K562 (cell line): ENCODE data around the gene CLSTN1. TPM values are rescaled to one million over a fixed set of nuclear protein-coding genes. Genes with fewer than 3 reads are reported as not detected.

ENCODE experiments used
- ATF1 ChIP-seq, 2 experiments: fragments of 450-650 bp in 1 of 2; IDR thresholded peaks; 2 replicates each; pipeline ENCODE4 v1.6.1; 2016; ENCODE audit warnings: missing compliant biosample characterization in 1 of 2, missing genetic modification characterization in 1 of 2
- ESRRB ChIP-seq: fragments of 250-450 bp; sonication (Bioruptor Pico); IDR thresholded peaks from 2 replicates; pipeline ENCODE4 v1.5.0; 2020; ENCODE audit warnings: mild to moderate bottlenecking, moderate library complexity, borderline replicate concordance
- FUS ChIP-seq: fragments of 200-400 bp; formaldehyde crosslinking; optimal IDR thresholded peaks from 2 replicates; pipeline ENCODE3; 2017; ENCODE audit warnings: low read depth, low read length
- GABPB1 ChIP-seq: sonication (generic); formaldehyde crosslinking; IDR thresholded peaks from 2 replicates; pipeline ENCODE4 v1.8.0; 2022; ENCODE audit warnings: mild to moderate bottlenecking, missing genetic modification reagents
- HMGN3 ChIP-seq: IDR thresholded peaks from 2 replicates; pipeline ENCODE4 v1.6.1; 2011; ENCODE audit warnings: borderline replicate concordance, low read depth, mild to moderate bottlenecking, mixed read lengths, low read length; ENCODE audit not compliant: insufficient read length; ENCODE audit errors: extremely low read depth
- JUN ChIP-seq, 2 experiments: sonication (generic) in 1 of 2; formaldehyde crosslinking in 1 of 2; IDR thresholded peaks; 2 replicates each; pipeline versions ENCODE4 v1.6.1 to v1.8.0; 2012 to 2022; ENCODE audit warnings: borderline replicate concordance in 2 of 2, mild to moderate bottlenecking in 2 of 2, improper control_type of control experiment in 1 of 2, low read depth in 1 of 2, low read length in 1 of 2, missing genetic modification reagents in 1 of 2
- L3MBTL2 ChIP-seq: fragments of 450-650 bp; IDR thresholded peaks from 2 replicates; pipeline ENCODE4 v1.6.1; 2016; ENCODE audit warnings: mild to moderate bottlenecking, moderate library complexity
- NEUROD1 ChIP-seq: fragments of 150-350 bp; IDR thresholded peaks from 2 replicates; pipeline ENCODE4 v1.6.1; 2014; ENCODE audit warnings: borderline replicate concordance, low read length, low read depth; ENCODE audit not compliant: partially characterized antibody
- NRF1 ChIP-seq, 2 experiments: fragments of 450-650 bp; IDR thresholded peaks in 1 of 2; conservative IDR thresholded peaks in 1 of 2; 2 replicates each; pipeline ENCODE4 v1.6.1; 2014; ENCODE audit warnings: mild to moderate bottlenecking in 2 of 2
- PHF8 ChIP-seq: fragments of 200-600 bp; sonication (generic); IDR thresholded peaks from 2 replicates; pipeline ENCODE4 v1.6.1; 2012; ENCODE audit warnings: mixed run types, mild to moderate bottlenecking, inconsistent platforms, low read length, moderate library complexity, borderline replicate concordance
- POLR2G ChIP-seq: fragments of 200-400 bp; formaldehyde crosslinking; IDR thresholded peaks from 2 replicates; pipeline ENCODE4 v1.6.1; 2017; ENCODE audit warnings: low read depth, mild to moderate bottlenecking, antibody characterized with exemption, low read length, moderate library complexity
- PRMT5 ChIP-seq: sonication (generic); formaldehyde crosslinking; IDR thresholded peaks from 2 replicates; pipeline ENCODE4 v1.5.0; 2020; ENCODE audit warnings: missing genetic modification reagents
- RCOR1 ChIP-seq, 2 experiments: IDR thresholded peaks; 2 replicates each; pipeline ENCODE4 v1.6.1; 2012; ENCODE audit warnings: low read depth in 2 of 2, low read length in 2 of 2, borderline replicate concordance in 1 of 2, improper control_type of control experiment in 1 of 2
- SIN3A ChIP-seq, 2 experiments: fragments of 150-350 bp in 1 of 2; IDR thresholded peaks; 2 replicates each; pipeline ENCODE4 v1.6.1; 2011 to 2016; ENCODE audit warnings: borderline replicate concordance in 2 of 2, low read depth in 2 of 2, low read length in 2 of 2, mild to moderate bottlenecking in 2 of 2, moderate library complexity in 2 of 2; ENCODE audit not compliant: control insufficient read depth in 1 of 2
- TBP ChIP-seq: optimal IDR thresholded peaks from 2 replicates; pipeline ENCODE3; 2011; ENCODE audit warnings: low read depth, low read length, improper control_type of control experiment
- TOE1 ChIP-seq, 2 experiments: fragments of 450-650 bp in 1 of 2; sonication (generic) in 1 of 2; formaldehyde crosslinking in 1 of 2; IDR thresholded peaks; 2 replicates each; pipeline versions ENCODE4 v1.7.1 to v1.8.0; 2016 to 2022; ENCODE audit warnings: borderline replicate concordance in 2 of 2, mild to moderate bottlenecking in 2 of 2, antibody characterized with exemption in 1 of 2, inconsistent platforms in 1 of 2, low read depth in 1 of 2, missing genetic modification reagents in 1 of 2, moderate library complexity in 1 of 2
- YY1 ChIP-seq, 3 experiments: IDR thresholded peaks; 2 replicates each; pipeline ENCODE4 v1.6.1; 2011; ENCODE audit warnings: low read length in 2 of 3, mild to moderate bottlenecking in 2 of 3, moderate library complexity in 2 of 3, borderline replicate concordance in 1 of 3, control low read depth in 1 of 3, low read depth in 1 of 3; ENCODE audit not compliant: insufficient read depth in 3 of 3, insufficient replicate concordance in 2 of 3, control insufficient read depth in 1 of 3, insufficient read length in 1 of 3; ENCODE audit errors: extremely low read depth in 1 of 3
- ZBTB1 ChIP-seq: sonication (generic); formaldehyde crosslinking; IDR thresholded peaks from 2 replicates; pipeline ENCODE4 v1.8.1; 2023; ENCODE audit warnings: missing genetic modification reagents, low read depth, mild to moderate bottlenecking, borderline replicate concordance
- ZNF197 ChIP-seq: fragments of 200-800 bp; sonication (Bioruptor generic); IDR thresholded peaks from 2 replicates; pipeline ENCODE4 v1.6.1; 2016; ENCODE audit warnings: low read depth, missing genetic modification characterization, missing compliant biosample characterization
- polyA plus RNA-seq, 8 experiments: library from polyadenylated mRNA; depleted of rRNA in 4 of 8; stranded (reverse) in 5 of 8; unstranded in 3 of 8; fragments of >200 nt; fragmentation: Nextera tagmentation in 2 of 8; fragmentation: Illumina TruSeq in 1 of 8; extraction: Ambion mirVana in 2 of 8; extraction: Trizol in 1 of 8; gene quantifications; 2 replicates each; pipeline versions ENCODE4 v1.2.1 to v1.2.3, GENCODE V29; 2011 to 2014; ENCODE audit warnings: inconsistent platforms in 1 of 8, missing spikeins in 1 of 8
- total RNA-seq, 7 experiments: library from RNA; depleted of rRNA in 6 of 7; stranded (reverse); fragments of >200 nt in 6 of 7; fragmentation: Illumina TruSeq in 2 of 7; extraction: Trizol in 2 of 7; gene quantifications; 2 replicates each; pipeline versions ENCODE4 v1.2.1 to v1.2.3, GENCODE V29; 2011 to 2021; ENCODE audit warnings: low replicate concordance in 1 of 7
- TF ChIP-seq, protein P1 (sequence below): sonication (generic); formaldehyde crosslinking; IDR thresholded peaks from 2 replicates; pipeline ENCODE4 v1.8.0; 2022; ENCODE audit warnings: mild to moderate bottlenecking, missing genetic modification reagents
- TF ChIP-seq, protein P2 (sequence below): conservative IDR thresholded peaks from 2 replicates; pipeline ENCODE4 v1.6.1; 2011; ENCODE audit warnings: low read depth, mild to moderate bottlenecking, low read length; ENCODE audit not compliant: control insufficient read depth

The CLSTN1 gene
- total and polyA plus RNA-seq, 9 of the 15 experiments (the other 6 are each of a cell fraction or from before 2014, with no cell fraction given): 1.1 to 32.5 (median 13.3) TPM

DNA sequence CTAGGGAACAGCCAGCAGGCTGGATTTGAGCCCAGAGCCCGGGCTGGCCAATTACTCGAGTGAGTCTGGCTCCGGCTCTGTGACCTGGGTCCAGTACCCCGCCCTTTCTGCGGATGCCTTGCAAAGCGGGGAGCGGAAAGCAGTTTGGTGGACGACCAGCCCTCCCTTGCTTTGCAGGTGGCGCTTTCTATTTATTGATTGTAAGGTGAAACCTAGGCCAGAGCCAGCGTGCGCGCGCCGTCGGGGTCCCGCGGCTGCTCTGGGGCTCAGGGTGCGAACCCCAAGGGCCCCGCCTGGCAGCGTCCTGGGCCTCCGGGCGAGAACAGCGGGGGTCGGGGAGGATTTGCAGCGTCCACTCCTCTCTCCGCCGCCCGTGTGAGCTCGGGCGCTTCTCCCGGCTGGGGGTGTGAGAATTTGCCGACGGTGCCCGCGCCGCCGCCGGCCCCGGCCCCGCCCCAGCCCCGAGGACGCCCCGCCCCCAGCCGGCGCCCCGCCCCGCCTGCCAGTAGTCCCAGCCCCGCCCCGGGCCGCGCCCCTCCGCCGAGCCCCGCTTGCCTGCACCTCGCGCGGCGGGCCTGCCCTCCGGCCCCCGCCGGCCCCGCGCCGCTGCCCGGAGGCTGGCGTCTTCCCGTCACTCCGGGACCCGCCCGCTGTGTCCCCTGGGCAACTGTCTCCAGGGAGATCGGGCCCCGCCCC, 134.6 kb downstream of the CLSTN1 start (continued):
- peak; percentile 49; the same call in 1 of the 2 replicates for TF ChIP-seq L3MBTL2
- TF ChIP-seq GABPB1 (CRISPR knock-in tag): peak; percentile 62
- peak in 2 of 3 experiments; percentile 8 to 33 for TF ChIP-seq YY1 (IDR thresholded peaks at IDR 0.05; ENCODE audit: borderline replicate concordance in 1 of 3, control insufficient read depth in 1 of 3, extremely low read depth in 1 of 3, insufficient read depth in 3 of 3, insufficient read length in 1 of 3, insufficient replicate concordance in 2 of 3, low read depth in 1 of 3, low read length in 2 of 3)
- TF ChIP-seq NRF1 (conservative IDR thresholded peaks at IDR 0.05 in 1 of 2, IDR thresholded peaks at IDR 0.05 in 1 of 2): peak; percentile 41 to 54; a peak in 3 of 4 replicates
- peak; percentile 78 for TF ChIP-seq NEUROD1
- TF ChIP-seq FUS: no peak
- no peak for TF ChIP-seq ZNF197 (CRISPR knock-in tag)
- TF ChIP-seq PHF8: peak; percentile 48; the same call in 1 of the 2 replicates
- TF ChIP-seq RCOR1 (IDR thresholded peaks at IDR 0.05; ENCODE audit: borderline replicate concordance in 1 of 2, low read depth in 2 of 2, low read length in 2 of 2): no peak
- no peak for TF ChIP-seq ATF1 (CRISPR knock-in tag; IDR thresholded peaks at IDR 0.05)
- 0 out of 2 replicates have a peak, but pooled peaks have one; percentile 15 for TF ChIP-seq ATF1 (tag; IDR thresholded peaks at IDR 0.05)
- TF ChIP-seq, protein P1, sequence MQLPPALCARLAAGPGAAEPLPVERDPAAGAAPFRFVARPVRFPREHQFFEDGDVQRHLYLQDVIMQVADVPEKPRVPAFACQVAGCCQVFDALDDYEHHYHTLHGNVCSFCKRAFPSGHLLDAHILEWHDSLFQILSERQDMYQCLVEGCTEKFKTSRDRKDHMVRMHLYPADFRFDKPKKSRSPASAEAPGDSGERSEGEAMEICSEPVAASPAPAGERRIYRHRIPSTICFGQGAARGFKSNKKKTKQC (CRISPR knock-in tag): 0 out of 2 replicates have a peak, but pooled peaks have one; percentile 27
- TF ChIP-seq TBP: peak; percentile 8
- 0 out of 2 replicates have a peak, but pooled peaks have one; percentile 15 for TF ChIP-seq JUN (IDR thresholded peaks at IDR 0.05; ENCODE audit: borderline replicate concordance, low read depth, low read length)
- TF ChIP-seq JUN (CRISPR knock-in tag; IDR thresholded peaks at IDR 0.05; ENCODE audit: borderline replicate concordance): no peak
- TF ChIP-seq PRMT5 (CRISPR knock-in tag): no peak
- TF ChIP-seq ESRRB: no peak
- TF ChIP-seq HMGN3: peak; percentile 67
- TF ChIP-seq ZBTB1 (CRISPR knock-in tag): no peak
- peak; percentile 53; the same call in 1 of the 2 replicates for TF ChIP-seq POLR2G
- peak in 1 of 2 experiments; percentile 63; a peak in 2 of 4 replicates for TF ChIP-seq SIN3A (IDR thresholded peaks at IDR 0.05; ENCODE audit: borderline replicate concordance in 2 of 2, control insufficient read depth in 1 of 2, low read depth in 2 of 2, low read length in 2 of 2)
- TF ChIP-seq, protein P2, sequence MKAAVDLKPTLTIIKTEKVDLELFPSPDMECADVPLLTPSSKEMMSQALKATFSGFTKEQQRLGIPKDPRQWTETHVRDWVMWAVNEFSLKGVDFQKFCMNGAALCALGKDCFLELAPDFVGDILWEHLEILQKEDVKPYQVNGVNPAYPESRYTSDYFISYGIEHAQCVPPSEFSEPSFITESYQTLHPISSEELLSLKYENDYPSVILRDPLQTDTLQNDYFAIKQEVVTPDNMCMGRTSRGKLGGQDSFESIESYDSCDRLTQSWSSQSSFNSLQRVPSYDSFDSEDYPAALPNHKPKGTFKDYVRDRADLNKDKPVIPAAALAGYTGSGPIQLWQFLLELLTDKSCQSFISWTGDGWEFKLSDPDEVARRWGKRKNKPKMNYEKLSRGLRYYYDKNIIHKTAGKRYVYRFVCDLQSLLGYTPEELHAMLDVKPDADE: peak; percentile 41; the same call in 1 of the 2 replicates
- peak; percentile 62; the same call in 1 of the 2 replicates for TF ChIP-seq TOE1 (IDR thresholded peaks at IDR 0.05; ENCODE audit: borderline replicate concordance)
- TF ChIP-seq TOE1 (CRISPR knock-in tag; IDR thresholded peaks at IDR 0.05; ENCODE audit: borderline replicate concordance, low read depth): no peak
